Ovary (tissue), 9 donors: Measurements from ENCODE around the gene C12orf57. TPM values are rescaled to one million over a fixed set of nuclear protein-coding genes. Genes with fewer than 3 reads are reported as not detected.

ENCODE experiments used
- DNase-seq, 5 donors: peaks; one replicate each; pipeline ENCODE4 v3.0.0-alpha.2; 2019 to 2020
- H3K27ac ChIP-seq, 2 donors: fragments of 200-600 bp; one replicate each; pipeline versions ENCODE4 v1.5.1 to v1.8.0; 2019 to 2022
- H3K27me3 ChIP-seq: fragments of 200-600 bp; one replicate; pipeline ENCODE4 v1.8.0; 2022
- H3K36me3 ChIP-seq: fragments of 200-600 bp; sonication (generic); one replicate; pipeline ENCODE4 v1.5.1; 2019
- H3K4me1 ChIP-seq: one replicate; pipeline ENCODE4 v1.8.1; 2013; ENCODE audit warnings: mild to moderate bottlenecking, moderate library complexity; ENCODE audit not compliant: insufficient read depth
- H3K4me3 ChIP-seq: fragments of 200-600 bp; sonication (generic); one replicate; pipeline ENCODE4 v1.5.1; 2017
- H3K9me3 ChIP-seq, 2 donors: fragments of 200-600 bp in 1 of 2; sonication (generic) in 1 of 2; one replicate each; pipeline versions ENCODE4 v1.5.1 to v1.8.1; 2013 to 2019; ENCODE audit warnings: mild to moderate bottlenecking in 1 of 2, moderate library complexity in 1 of 2
- EP300 ChIP-seq: sonication (generic); formaldehyde crosslinking; IDR thresholded peaks from one replicate; pipeline ENCODE4 v1.6.1; 2017; ENCODE audit warnings: antibody characterized with exemption
- POLR2A ChIP-seq: fragments of 450-650 bp; IDR thresholded peaks from one replicate; pipeline ENCODE4 v1.6.1; 2017; ENCODE audit warnings: antibody characterized with exemption, mild to moderate bottlenecking, moderate library complexity
- WGBS, 3 donors: extraction: QIAGEN DNeasy Blood & Tissue Kit in 1 of 3; methylation state at CpG; one replicate each; pipeline versions ENCODE4 v1.1.5 to v1.1.7; 2013 to 2017; 5-methylcytosine and 5-hydroxymethylcytosine counted together
- intact Hi-C, 4 donors: fragments of 100-400 bp; cut with DNase I; formaldehyde crosslinking; loops; one replicate each; pipeline versions ENCODE4 v1.11.0 to v1.15.1; 2022 to 2023
- polyA plus RNA-seq, 2 donors: library from polyadenylated mRNA; stranded (reverse); fragments of 200-250 nt in 1 of 2; fragments of 350-450 nt in 1 of 2; fragmentation: Illumina TruSeq in 1 of 2; extraction: RNeasy Lipid Tissue Mini Kit (QIAGEN cat#74804) in 1 of 2; gene quantifications; one replicate each; pipeline ENCODE4 v1.2.3, GENCODE V29; 2013 to 2014
- total RNA-seq, 7 donors: library from RNA; depleted of rRNA in 2 of 7; stranded (reverse); fragments of >200 nt in 2 of 7; fragmentation: NEBNext Ultra II Directional in 3 of 7; extraction: Animal tissue kit (Norgen Biotek cat#: 25700) in 3 of 7; gene quantifications; one replicate each; pipeline versions ENCODE4 v1.1.0 to v1.2.4, GENCODE V29; 2016 to 2023
- TF ChIP-seq, protein P1 (sequence below), 3 donors: fragments of 450-650 bp in 2 of 3; fragments of 200-600 bp in 1 of 3; IDR thresholded peaks; one replicate each; pipeline versions ENCODE4 v1.5.1 to v1.8.0; 2016 to 2022; ENCODE audit warnings: antibody characterized with exemption in 3 of 3, mild to moderate bottlenecking in 1 of 3
- donor health status: DM: no; HTN: no; CAD: no; lungs with moderate emphysema.
- donor health status: DM: no; HTN: no; CAD: no.
- donor health status: Bipolar disorder and iron deficiency.
- donor health status: DM: yes; HTN: yes; CAD: no.
- donor health status: DM: no; HTN: no; CAD: no.
- donor health status: DM: yes; HTN: yes; CAD: no.

Gene C12orf57
- total and polyA plus RNA-seq, 9 donors, result 40.3 to 1,838 (median 633) TPM

DNA sequence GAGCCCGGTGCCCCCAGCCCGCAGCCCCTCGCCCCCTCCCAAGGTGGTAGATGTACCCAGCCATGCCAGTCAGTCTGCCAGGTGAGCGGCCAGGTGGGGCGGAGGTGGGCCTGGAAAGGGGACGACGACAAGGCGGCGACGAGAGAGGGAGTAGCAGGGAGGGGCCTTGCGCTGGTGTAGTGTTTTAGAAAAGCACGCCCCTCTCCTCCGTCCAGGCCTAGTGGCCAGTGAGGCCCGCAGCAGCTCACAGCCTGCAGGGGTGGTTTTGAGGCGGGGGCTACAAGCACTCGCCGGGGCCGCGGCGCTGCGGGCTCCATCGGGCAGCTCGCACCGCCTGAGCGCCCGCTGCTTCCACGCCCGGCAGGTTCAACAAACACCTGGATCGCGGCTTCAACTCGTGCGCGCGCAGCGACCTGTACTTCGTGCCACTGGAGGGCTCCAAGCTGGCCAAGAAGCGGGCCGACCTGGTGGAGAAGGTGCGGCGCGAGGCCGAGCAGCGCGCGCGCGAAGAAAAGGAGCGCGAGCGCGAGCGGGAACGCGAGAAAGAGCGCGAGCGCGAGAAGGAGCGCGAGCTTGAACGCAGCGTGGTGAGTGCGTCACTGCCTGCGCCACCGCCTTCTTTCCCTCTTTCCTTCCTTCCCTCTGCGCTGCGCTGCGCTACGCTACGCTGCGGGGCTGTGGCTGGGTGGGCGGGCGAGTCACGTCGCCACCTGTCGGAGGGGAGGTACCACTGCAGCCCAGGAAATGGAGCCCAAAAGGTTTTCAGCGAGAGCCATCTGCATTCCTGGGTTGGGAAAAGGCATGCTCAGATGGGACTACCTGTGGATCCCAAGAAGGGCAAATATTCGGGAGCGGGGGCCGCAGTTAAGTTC, 6.1 kb upstream of the C12orf57 start:
- Histone ChIP-seq H3K9me3 (no peaks in the 10 kb centered on the region), H3K4me3 (peak overlapping the region; percentile 53), H3K27ac (peak overlapping the region; percentile 83 to 93), H3K36me3 (no peaks in the 10 kb centered on the region), H3K27me3 (no peaks in the 10 kb centered on the region), H3K4me1 (peaks cover 14% of the 10 kb centered on the region)
- peak; percentile 89 to 94 (median 93) for DNase-seq
- intact Hi-C loops, result no loop called here
- 1% methylated on average over 65 to 80 of the region's 80 CpGs for WGBS, 3 donors
- peak; percentile 52 for TF ChIP-seq POLR2A
- TF ChIP-seq EP300, result no peak
- TF ChIP-seq, protein P1, sequence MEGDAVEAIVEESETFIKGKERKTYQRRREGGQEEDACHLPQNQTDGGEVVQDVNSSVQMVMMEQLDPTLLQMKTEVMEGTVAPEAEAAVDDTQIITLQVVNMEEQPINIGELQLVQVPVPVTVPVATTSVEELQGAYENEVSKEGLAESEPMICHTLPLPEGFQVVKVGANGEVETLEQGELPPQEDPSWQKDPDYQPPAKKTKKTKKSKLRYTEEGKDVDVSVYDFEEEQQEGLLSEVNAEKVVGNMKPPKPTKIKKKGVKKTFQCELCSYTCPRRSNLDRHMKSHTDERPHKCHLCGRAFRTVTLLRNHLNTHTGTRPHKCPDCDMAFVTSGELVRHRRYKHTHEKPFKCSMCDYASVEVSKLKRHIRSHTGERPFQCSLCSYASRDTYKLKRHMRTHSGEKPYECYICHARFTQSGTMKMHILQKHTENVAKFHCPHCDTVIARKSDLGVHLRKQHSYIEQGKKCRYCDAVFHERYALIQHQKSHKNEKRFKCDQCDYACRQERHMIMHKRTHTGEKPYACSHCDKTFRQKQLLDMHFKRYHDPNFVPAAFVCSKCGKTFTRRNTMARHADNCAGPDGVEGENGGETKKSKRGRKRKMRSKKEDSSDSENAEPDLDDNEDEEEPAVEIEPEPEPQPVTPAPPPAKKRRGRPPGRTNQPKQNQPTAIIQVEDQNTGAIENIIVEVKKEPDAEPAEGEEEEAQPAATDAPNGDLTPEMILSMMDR (IDR thresholded peaks at IDR 0.05), result peak; percentile 95 to 97 (median 97)

- WGBS, 3 donors, result 66 to 76% (median 71%) methylated on average over 30 to 32 of the region's 32 CpGs
- intact Hi-C loops, result no loop called here
- H3K36me3 ChIP-seq, result no peaks in the 10 kb centered on the region
- H3K9me3 ChIP-seq, result no peaks in the 10 kb centered on the region
- H3K4me1 ChIP-seq, result peaks cover 17% of the 10 kb centered on the region
- no peaks in the 10 kb centered on the region for H3K27me3 ChIP-seq
- peak overlapping the region in 1 of 2 donors; percentile 93 for H3K27ac ChIP-seq
- peak overlapping the region; percentile 53 for H3K4me3 ChIP-seq
- DNase-seq, result peak; percentile 43 to 67 (median 65)
- TF ChIP-seq, protein P1 (IDR thresholded peaks at IDR 0.05), result peak in 1 of 3 donors; percentile 13
- TF ChIP-seq EP300 (no peak), POLR2A (no peak)
Measured at GRCh38 chr12:6938353-6939190, 5.2 kb upstream of the C12orf57 start.

DNA sequence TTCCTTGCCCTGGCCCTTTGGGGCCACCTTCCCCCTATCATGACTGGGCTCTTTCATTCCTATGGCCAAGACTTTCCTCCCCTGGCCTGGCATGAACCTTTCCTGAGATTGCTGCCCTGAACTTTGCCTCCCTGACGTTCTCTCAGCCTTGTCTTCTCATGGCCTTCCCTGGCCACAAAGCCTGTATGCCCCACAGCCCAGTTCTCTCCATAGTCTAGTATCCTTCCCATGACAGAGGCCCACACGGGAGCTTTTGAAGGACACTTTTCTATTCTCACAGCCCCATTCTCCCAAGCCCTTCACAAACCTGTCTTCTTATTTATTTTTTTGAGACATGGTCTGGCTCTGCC, 4.7 kb upstream of the C12orf57 start:
- Histone ChIP-seq H3K27me3 (no peaks in the 10 kb centered on the region), H3K36me3 (no peaks in the 10 kb centered on the region), H3K4me3 (no peak overlapping the region), H3K4me1 (peaks cover 13% of the 10 kb centered on the region), H3K27ac (peak overlapping the region in 1 of 2 donors; percentile 93), H3K9me3 (no peaks in the 10 kb centered on the region)
- no peak for TF ChIP-seq POLR2A
- no peak for TF ChIP-seq EP300
- TF ChIP-seq, protein P1 (IDR thresholded peaks at IDR 0.05), result no peak
- 63 to 66% (median 64%) methylated on average over 2 of the region's 2 CpGs for WGBS, 3 donors
- intact Hi-C loops, result no loop called here
- DNase-seq, result no peak

GRCh38 chr12:6941267-6941666, 2.6 kb upstream of the C12orf57 start:
- intact Hi-C loops, result no loop called here
- H3K36me3 ChIP-seq, result no peaks in the 10 kb centered on the region
- no peaks in the 10 kb centered on the region for H3K27me3 ChIP-seq
- 71 to 82% (median 79%) methylated on average over 10 to 12 of the region's 12 CpGs for WGBS, 3 donors
- H3K4me1 ChIP-seq, result peaks cover 20% of the 10 kb centered on the region
- no peaks in the 10 kb centered on the region for H3K9me3 ChIP-seq
- TF ChIP-seq POLR2A (no peak), EP300 (no peak)
- TF ChIP-seq, protein P1 (IDR thresholded peaks at IDR 0.05), result no peak
- DNase-seq, result peak in 4 of 5 donors; percentile 33 to 66 (median 58)
- no peak overlapping the region for H3K4me3 ChIP-seq
- no peak overlapping the region for H3K27ac ChIP-seq
